DOHH2 (cell line): ENCODE data around the gene TRAF3.
A peak's percentile ranks its signal among the peaks of the same experiment; 100 is the strongest.

Experiments used
- CTCF ChIP-seq: fragments of 200-600 bp; sonication (generic); IDR thresholded peaks from one replicate; pipeline ENCODE4 v1.5.1; 2014; ENCODE audit warnings: antibody characterized with exemption, mild to moderate bottlenecking, low read depth, low read length; ENCODE audit not compliant: poor library complexity, severe bottlenecking
- EZH2phosphoT487 ChIP-seq: fragments of 200-600 bp; sonication (generic); IDR thresholded peaks from 2 replicates; pipeline ENCODE4 v1.6.1; 2017; ENCODE audit warnings: borderline replicate concordance, mild to moderate bottlenecking, antibody characterized with exemption, low read length, moderate library complexity, mixed read lengths

DNA sequence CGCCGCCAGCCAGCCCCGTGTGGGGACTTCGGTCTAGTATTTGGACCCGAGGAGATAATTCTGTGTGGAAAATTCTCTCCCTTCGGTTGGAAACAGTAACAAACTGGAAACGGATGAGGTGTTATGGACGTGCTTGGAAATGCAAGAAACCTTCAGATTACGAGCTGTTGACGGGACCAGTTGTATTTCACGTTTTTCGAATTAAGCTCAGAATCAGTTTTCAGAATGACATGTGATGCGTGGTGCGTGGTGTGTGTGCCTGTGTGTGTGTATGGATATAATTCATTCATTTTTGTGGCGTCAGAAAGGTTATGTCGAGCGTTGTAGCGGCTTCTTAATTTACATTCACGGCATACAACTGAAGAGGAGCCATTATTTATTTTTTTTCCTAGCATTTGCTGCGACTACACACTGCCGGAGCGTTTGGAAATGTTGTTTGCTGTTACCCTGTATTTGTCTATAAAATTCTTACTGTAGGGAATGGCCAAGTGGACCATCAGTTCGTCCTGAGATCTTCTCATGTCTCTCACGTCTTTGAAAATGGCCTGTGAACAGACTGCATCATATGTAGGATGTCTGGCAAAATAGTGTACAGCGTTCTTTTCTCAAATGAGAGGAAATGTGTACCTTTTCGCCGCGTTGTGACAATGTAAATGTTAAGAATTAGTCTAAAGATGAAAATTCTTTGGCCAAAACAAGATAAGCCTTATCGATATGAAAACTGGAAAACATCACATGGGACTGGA, 1.3 kb downstream of the TRAF3 start:
- no peak for TF ChIP-seq EZH2phosphoT487
- peak; percentile 11 for TF ChIP-seq CTCF
